Fibroblast of lung (primary cell): ENCODE results near the gene TCERG1L. TPM values are rescaled to one million over a fixed set of nuclear protein-coding genes. Genes with fewer than 3 reads are reported as not detected.

Experiments used
- DNase-seq, 2 donors: peaks; one replicate each; pipeline versions ENCODE4 v3.0.0 to v3.0.0-alpha.2; 2010; ENCODE audit warnings: low read depth in 2 of 2
- H2AFZ ChIP-seq: 2 replicates; pipeline ENCODE4 v1.5.1; 2012; ENCODE audit warnings: low read length, control low read depth, inconsistent platforms
- H3K27ac ChIP-seq: 2 replicates; pipeline ENCODE4 v1.5.1; 2011; ENCODE audit warnings: low read length, control low read depth; ENCODE audit not compliant: insufficient read depth
- H3K27me3 ChIP-seq: 2 replicates; pipeline ENCODE4 v1.5.1; 2011; ENCODE audit warnings: mild to moderate bottlenecking, low read length; ENCODE audit not compliant: control insufficient read depth, insufficient read depth
- H3K36me3 ChIP-seq: 2 replicates; pipeline ENCODE4 v1.5.1; 2011; ENCODE audit warnings: low read length; ENCODE audit not compliant: control insufficient read depth, insufficient read depth
- H3K4me1 ChIP-seq: 2 replicates; pipeline ENCODE4 v1.5.1; 2011; ENCODE audit warnings: low read length; ENCODE audit not compliant: control insufficient read depth, insufficient read depth; ENCODE audit errors: extremely low read depth
- H3K4me2 ChIP-seq: 2 replicates; pipeline ENCODE4 v1.5.1; 2011; ENCODE audit warnings: low read length, control low read depth; ENCODE audit not compliant: insufficient read depth; ENCODE audit errors: extremely low read depth
- H3K4me3 ChIP-seq, 4 experiments: fragments of 200-600 bp in 1 of 4; sonication (generic) in 1 of 4; replicated peaks in 1 of 4; 2 replicates each; pipeline ENCODE4 v1.5.1; 2011 to 2016; ENCODE audit warnings: low read length in 4 of 4, low read depth in 3 of 4, mild to moderate bottlenecking in 3 of 4, control low read depth in 2 of 4, inconsistent platforms in 1 of 4, mixed read lengths in 1 of 4; ENCODE audit not compliant: insufficient read depth in 1 of 4; ENCODE audit errors: control extremely low read depth in 1 of 4
- H3K79me2 ChIP-seq: 2 replicates; pipeline ENCODE4 v1.5.1; 2012; ENCODE audit warnings: mild to moderate bottlenecking, low read length, inconsistent platforms; ENCODE audit not compliant: control insufficient read depth, insufficient read depth
- H3K9ac ChIP-seq: 2 replicates; pipeline ENCODE4 v1.5.1; 2011; ENCODE audit warnings: mild to moderate bottlenecking, low read length, control low read depth; ENCODE audit not compliant: insufficient read depth
- H3K9me3 ChIP-seq: 2 replicates; pipeline ENCODE4 v1.5.1; 2012; ENCODE audit warnings: low read depth, low read length; ENCODE audit not compliant: control insufficient read depth, insufficient read depth
- H4K20me1 ChIP-seq: 2 replicates; pipeline ENCODE4 v1.5.1; 2011; ENCODE audit warnings: low read length; ENCODE audit not compliant: control insufficient read depth, insufficient read depth; ENCODE audit errors: extremely low read depth
- EZH2 ChIP-seq: IDR thresholded peaks from 2 replicates; pipeline ENCODE4 v1.5.1; 2012; ENCODE audit warnings: low read length, control low read depth, mild to moderate bottlenecking; ENCODE audit errors: missing control alignments
- polyA plus RNA-seq, 2 donors: library from polyadenylated mRNA; depleted of rRNA in 1 of 2; stranded (reverse) in 1 of 2; unstranded in 1 of 2; fragments of >200 nt; gene quantifications; 2 replicates each; pipeline ENCODE4 v1.2.1, GENCODE V29; 2011 to 2012; ENCODE audit warnings: missing spikeins in 1 of 2
- total RNA-seq: library from RNA; depleted of rRNA; stranded (reverse); fragments of >200 nt; gene quantifications from 2 replicates; pipeline ENCODE4 v1.2.1, GENCODE V29; 2014
- TF ChIP-seq, protein P1 (sequence below), 2 donors: IDR thresholded peaks in 1 of 2; conservative IDR thresholded peaks in 1 of 2; 1 replicate in 1 of 2; 2 replicates in 1 of 2; pipeline ENCODE4 v1.5.1; 2011 to 2012; ENCODE audit warnings: low read length in 2 of 2, control low read depth in 1 of 2, inconsistent platforms in 1 of 2, low read depth in 1 of 2, mild to moderate bottlenecking in 1 of 2

The TCERG1L gene
- total and polyA plus RNA-seq, 2 donors (not counting 1 experiment from before 2014, with no cell fraction given) = 0.02 TPM; not detected in 1

DNA sequence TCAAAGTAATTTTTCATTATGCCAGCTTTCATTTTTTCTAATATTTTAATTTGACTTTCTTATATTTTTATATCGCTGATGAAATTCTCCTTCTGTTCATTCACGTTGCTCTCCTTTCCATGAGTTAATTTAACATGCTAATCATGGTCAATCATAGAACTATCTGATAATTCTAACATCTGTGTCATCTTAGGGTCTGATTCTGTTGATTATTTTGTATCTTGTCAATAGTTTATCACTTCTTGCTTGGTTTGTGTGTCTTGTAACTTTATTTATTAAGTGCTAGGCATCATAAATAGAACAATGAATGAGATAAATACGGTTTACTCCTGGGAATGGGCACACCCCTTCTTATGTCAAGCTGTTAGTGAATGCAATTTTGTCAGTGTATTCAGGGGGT is 11.0 kb downstream of the TCERG1L start:
- DNase-seq = no peak
- no peaks in the 10 kb centered on the region for H4K20me1 ChIP-seq
- H3K27me3 ChIP-seq = no peaks in the 10 kb centered on the region
- TF ChIP-seq, protein P1, sequence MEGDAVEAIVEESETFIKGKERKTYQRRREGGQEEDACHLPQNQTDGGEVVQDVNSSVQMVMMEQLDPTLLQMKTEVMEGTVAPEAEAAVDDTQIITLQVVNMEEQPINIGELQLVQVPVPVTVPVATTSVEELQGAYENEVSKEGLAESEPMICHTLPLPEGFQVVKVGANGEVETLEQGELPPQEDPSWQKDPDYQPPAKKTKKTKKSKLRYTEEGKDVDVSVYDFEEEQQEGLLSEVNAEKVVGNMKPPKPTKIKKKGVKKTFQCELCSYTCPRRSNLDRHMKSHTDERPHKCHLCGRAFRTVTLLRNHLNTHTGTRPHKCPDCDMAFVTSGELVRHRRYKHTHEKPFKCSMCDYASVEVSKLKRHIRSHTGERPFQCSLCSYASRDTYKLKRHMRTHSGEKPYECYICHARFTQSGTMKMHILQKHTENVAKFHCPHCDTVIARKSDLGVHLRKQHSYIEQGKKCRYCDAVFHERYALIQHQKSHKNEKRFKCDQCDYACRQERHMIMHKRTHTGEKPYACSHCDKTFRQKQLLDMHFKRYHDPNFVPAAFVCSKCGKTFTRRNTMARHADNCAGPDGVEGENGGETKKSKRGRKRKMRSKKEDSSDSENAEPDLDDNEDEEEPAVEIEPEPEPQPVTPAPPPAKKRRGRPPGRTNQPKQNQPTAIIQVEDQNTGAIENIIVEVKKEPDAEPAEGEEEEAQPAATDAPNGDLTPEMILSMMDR (conservative IDR thresholded peaks at IDR 0.05 in 1 of 2, IDR thresholded peaks at IDR 0.05 in 1 of 2; ENCODE audit: low read depth in 1 of 2, low read length in 2 of 2) = no peak
- no peak for TF ChIP-seq EZH2
- H2AFZ ChIP-seq = no peak overlapping the region
- H3K4me3 ChIP-seq = no peak overlapping the region
- no peaks in the 10 kb centered on the region for H3K4me1 ChIP-seq
- no peak overlapping the region for H3K4me2 ChIP-seq
- no peaks in the 10 kb centered on the region for H3K79me2 ChIP-seq
- no peaks in the 10 kb centered on the region for H3K36me3 ChIP-seq
- no peak overlapping the region for H3K27ac ChIP-seq
- H3K9me3 ChIP-seq = no peaks in the 10 kb centered on the region
- H3K9ac ChIP-seq = no peak overlapping the region

DNA sequence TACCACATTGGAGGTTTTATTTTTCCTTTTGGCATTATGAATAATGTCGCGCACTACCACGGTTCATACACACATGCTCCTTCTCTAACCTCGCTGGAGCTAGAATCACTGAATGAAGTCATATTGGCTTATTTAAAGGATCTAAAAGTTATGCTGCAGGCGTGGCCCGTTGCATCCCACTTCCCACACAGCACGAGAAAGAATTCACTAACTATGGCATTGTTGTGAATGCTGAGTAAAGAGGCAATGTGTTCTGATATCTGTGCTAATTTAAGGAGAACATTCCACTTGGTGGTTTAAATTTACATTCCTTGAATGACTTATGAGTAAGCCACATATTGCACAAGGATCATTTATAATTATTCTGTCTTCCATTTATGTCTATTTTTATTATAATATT is 20.7 kb downstream of the TCERG1L start:
- no peak overlapping the region for H2AFZ ChIP-seq
- DNase-seq = no peak
- H3K9ac ChIP-seq = no peak overlapping the region
- no peak overlapping the region for H3K4me3 ChIP-seq
- no peaks in the 10 kb centered on the region for H3K9me3 ChIP-seq
- H3K4me1 ChIP-seq = no peaks in the 10 kb centered on the region
- TF ChIP-seq, protein P1 (conservative IDR thresholded peaks at IDR 0.05 in 1 of 2, IDR thresholded peaks at IDR 0.05 in 1 of 2; ENCODE audit: low read depth in 1 of 2, low read length in 2 of 2) = no peak
- no peak for TF ChIP-seq EZH2
- no peaks in the 10 kb centered on the region for H3K79me2 ChIP-seq
- H3K27me3 ChIP-seq = no peaks in the 10 kb centered on the region
- no peak overlapping the region for H3K4me2 ChIP-seq
- H3K36me3 ChIP-seq = no peaks in the 10 kb centered on the region
- no peaks in the 10 kb centered on the region for H4K20me1 ChIP-seq
- no peak overlapping the region for H3K27ac ChIP-seq

DNA sequence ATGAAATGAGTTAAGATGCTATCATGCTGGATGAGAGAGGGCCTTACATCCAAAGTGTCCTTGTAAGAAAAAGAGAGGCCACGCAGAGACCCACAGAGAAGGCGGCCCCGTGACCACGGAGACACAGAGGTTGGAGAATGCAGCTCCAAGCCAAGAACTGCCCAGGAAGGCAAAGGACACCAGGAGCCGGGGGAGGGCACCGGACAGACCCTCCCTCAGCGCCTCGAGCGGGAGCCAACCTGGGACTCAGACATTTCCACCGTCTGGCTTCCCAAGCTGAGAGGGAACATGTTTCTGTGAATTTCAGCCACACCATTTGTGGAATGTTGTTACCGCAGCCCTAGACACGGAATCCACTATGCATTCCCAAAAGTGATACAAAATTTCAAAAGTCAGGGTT is 22.9 kb downstream of the TCERG1L start:
- Histone ChIP-seq H4K20me1 (no peaks in the 10 kb centered on the region), H3K4me3 (no peak overlapping the region), H3K4me2 (no peak overlapping the region), H3K79me2 (no peaks in the 10 kb centered on the region), H3K36me3 (no peaks in the 10 kb centered on the region), H2AFZ (no peak overlapping the region), H3K27ac (no peak overlapping the region), H3K27me3 (no peaks in the 10 kb centered on the region), H3K9me3 (no peaks in the 10 kb centered on the region), H3K4me1 (no peaks in the 10 kb centered on the region), H3K9ac (no peak overlapping the region)
- TF ChIP-seq, protein P1 (conservative IDR thresholded peaks at IDR 0.05 in 1 of 2, IDR thresholded peaks at IDR 0.05 in 1 of 2; ENCODE audit: low read depth in 1 of 2, low read length in 2 of 2) = no peak
- no peak for TF ChIP-seq EZH2
- no peak for DNase-seq
